Pancreas (tissue), 10 donors: ENCODE results near the gene CEACAM18. TPM values are rescaled to one million over a fixed set of nuclear protein-coding genes. Genes with fewer than 3 reads are reported as not detected.
"Not testable (repeated sequence)": the region's sequence is repeated elsewhere in the genome, so short reads cannot be mapped to it uniquely, and the experiment has no call there.

Experiments
- ATAC-seq, 4 donors: fragments of 200-7000 bp; cut with Tn5 transposase; one replicate each; pipeline versions ENCODE4 v1.8.0 to v1.9.1; 2020; ENCODE audit warnings: mild to moderate bottlenecking in 4 of 4, moderate library complexity in 4 of 4
- DNase-seq, 6 donors: peaks; one replicate each; pipeline ENCODE4 v3.0.0-alpha.2; 2020
- FAIRE-seq: peaks from 2 replicates; lab custom pipeline; 2012; peaks lifted over from hg19 to GRCh38; lab: Jason Lieb, UNC
- H3K27ac ChIP-seq, 4 donors: fragments of 200-600 bp; sonication (generic); 1 replicate in 3 of 4; 2 replicates in 1 of 4; pipeline versions ENCODE4 v1.5.0 to v1.8.0; 2020
- H3K27me3 ChIP-seq, 4 donors: fragments of 200-600 bp; one replicate each; pipeline ENCODE4 v1.8.0; 2021
- H3K36me3 ChIP-seq, 3 donors: fragments of 200-600 bp; sonication (generic) in 1 of 3; one replicate each; pipeline versions ENCODE4 v1.5.0 to v1.8.0; 2020 to 2021
- H3K4me1 ChIP-seq, 3 donors: fragments of 200-600 bp; one replicate each; pipeline ENCODE4 v1.8.0; 2021
- H3K4me3 ChIP-seq, 4 donors: fragments of 200-600 bp; sonication (generic) in 2 of 4; one replicate each; pipeline versions ENCODE4 v1.5.0 to v1.8.0; 2020 to 2021
- H3K9me3 ChIP-seq, 4 donors: fragments of 200-600 bp; one replicate each; pipeline ENCODE4 v1.8.0; 2021
- WGBS, 2 donors: extraction: QIAGEN DNeasy Blood & Tissue Kit; methylation state at CpG; one replicate each; pipeline ENCODE4 v1.1.7; 2013; 5-methylcytosine and 5-hydroxymethylcytosine counted together
- intact Hi-C, 3 donors: fragments of 100-400 bp; cut with DNase I; formaldehyde crosslinking; loops; one replicate each; pipeline versions ENCODE4 v1.11.1 to v1.14.2; 2022
- polyA plus RNA-seq, 2 donors: library from polyadenylated mRNA; stranded (reverse); fragments of 200-250 nt; gene quantifications; one replicate each; pipeline ENCODE4 v1.2.3, GENCODE V29; 2013
- total RNA-seq, 6 donors: library from RNA; stranded (reverse); fragmentation: NEBNext Ultra II Directional in 4 of 6; extraction: Animal tissue kit (Norgen Biotek cat#: 25700) in 4 of 6; gene quantifications; one replicate each; pipeline versions ENCODE4 v1.2.1 to v1.2.4, GENCODE V29; 2021 to 2023
- TF ChIP-seq, protein P1 (sequence below), 4 donors: fragments of 200-600 bp; sonication (generic) in 3 of 4; IDR thresholded peaks; one replicate each; pipeline versions ENCODE4 v1.5.0 to v1.8.0; 2021; ENCODE audit warnings: antibody characterized with exemption in 4 of 4
- donor health status: healthy with polysubstance abuse.
- donor health status: DM: no; HTN: no; CAD: no; lungs with moderate emphysema.
- donor health status: DM: no; HTN: no; CAD: no.
- donor health status: control.
- donor health status: control.
- donor health status: Bipolar disorder and iron deficiency.
- donor health status: DM: yes; HTN: yes; CAD: no.
- donor health status: DM: no; HTN: no; CAD: no.
- donor health status: DM: no; HTN: no; CAD: no.
- donor health status: DM: yes; HTN: yes; CAD: no.

The CEACAM18 gene
- total and polyA plus RNA-seq, 8 donors: not detected

GRCh38 chr19:51489113-51489512 is 10.8 kb downstream of the CEACAM18 start:
- TF ChIP-seq, protein P1, sequence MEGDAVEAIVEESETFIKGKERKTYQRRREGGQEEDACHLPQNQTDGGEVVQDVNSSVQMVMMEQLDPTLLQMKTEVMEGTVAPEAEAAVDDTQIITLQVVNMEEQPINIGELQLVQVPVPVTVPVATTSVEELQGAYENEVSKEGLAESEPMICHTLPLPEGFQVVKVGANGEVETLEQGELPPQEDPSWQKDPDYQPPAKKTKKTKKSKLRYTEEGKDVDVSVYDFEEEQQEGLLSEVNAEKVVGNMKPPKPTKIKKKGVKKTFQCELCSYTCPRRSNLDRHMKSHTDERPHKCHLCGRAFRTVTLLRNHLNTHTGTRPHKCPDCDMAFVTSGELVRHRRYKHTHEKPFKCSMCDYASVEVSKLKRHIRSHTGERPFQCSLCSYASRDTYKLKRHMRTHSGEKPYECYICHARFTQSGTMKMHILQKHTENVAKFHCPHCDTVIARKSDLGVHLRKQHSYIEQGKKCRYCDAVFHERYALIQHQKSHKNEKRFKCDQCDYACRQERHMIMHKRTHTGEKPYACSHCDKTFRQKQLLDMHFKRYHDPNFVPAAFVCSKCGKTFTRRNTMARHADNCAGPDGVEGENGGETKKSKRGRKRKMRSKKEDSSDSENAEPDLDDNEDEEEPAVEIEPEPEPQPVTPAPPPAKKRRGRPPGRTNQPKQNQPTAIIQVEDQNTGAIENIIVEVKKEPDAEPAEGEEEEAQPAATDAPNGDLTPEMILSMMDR (IDR thresholded peaks at IDR 0.05): no peak
- H3K4me3 ChIP-seq: no peak overlapping the region
- DNase-seq (no peak), FAIRE-seq (no peak), ATAC-seq (no peak)
- H3K9me3 ChIP-seq: no peaks in the 10 kb centered on the region
- no peaks in the 10 kb centered on the region for H3K36me3 ChIP-seq
- no peaks in the 10 kb centered on the region for H3K27me3 ChIP-seq
- intact Hi-C loops: no loop called here
- H3K27ac ChIP-seq: no peak overlapping the region
- 18 to 26% methylated on average over 2 of the region's 2 CpGs for WGBS, 2 donors
- H3K4me1 ChIP-seq: no peaks in the 10 kb centered on the region

GRCh38 chr19:51490676-51491075 is 12.3 kb downstream of the CEACAM18 start:
- H3K36me3 ChIP-seq: no peaks in the 10 kb centered on the region
- ATAC-seq (no peak), DNase-seq (no peak), FAIRE-seq (no peak)
- no peak overlapping the region for H3K4me3 ChIP-seq
- 39 to 45% methylated on average over 14 of the region's 14 CpGs for WGBS, 2 donors
- H3K27ac ChIP-seq: no peak overlapping the region
- TF ChIP-seq, protein P1 (IDR thresholded peaks at IDR 0.05): no peak
- intact Hi-C loops: no loop called here
- H3K27me3 ChIP-seq: no peaks in the 10 kb centered on the region
- no peaks in the 10 kb centered on the region for H3K4me1 ChIP-seq
- no peaks in the 10 kb centered on the region for H3K9me3 ChIP-seq

- FAIRE-seq: no peak
- Histone ChIP-seq H3K27ac (no peak overlapping the region), H3K36me3 (no peaks in the 10 kb centered on the region), H3K9me3 (no peaks in the 10 kb centered on the region), H3K4me3 (no peak overlapping the region), H3K27me3 (no peaks in the 10 kb centered on the region), H3K4me1 (no peaks in the 10 kb centered on the region)
- no peak for ATAC-seq
- TF ChIP-seq, protein P1 (IDR thresholded peaks at IDR 0.05): no peak
- intact Hi-C loops: no loop called here
- WGBS, 2 donors: 48 to 60% methylated on average over 7 of the region's 7 CpGs
- DNase-seq: no peak
Observed at GRCh38 chr19:51491586-51491985, 13.2 kb downstream of the CEACAM18 start.

DNA sequence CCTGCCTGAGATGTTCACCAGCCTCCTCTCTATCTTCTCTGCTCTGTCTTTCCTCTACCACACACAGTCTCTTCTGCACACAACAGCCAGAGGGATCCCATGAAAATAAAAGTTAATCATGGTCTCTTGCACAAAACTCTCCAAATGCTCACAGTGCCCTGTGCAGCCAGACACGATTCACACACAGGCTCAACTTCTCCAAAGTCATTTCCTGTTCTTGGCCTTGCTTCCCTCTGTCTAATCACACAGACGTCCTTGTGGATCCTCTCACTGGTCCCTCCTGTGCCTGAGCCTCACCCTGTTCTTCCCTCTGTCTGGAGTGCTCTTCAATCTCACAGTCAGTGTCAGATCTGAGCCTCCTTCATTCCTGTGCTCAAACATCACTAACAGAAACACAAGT is 15.4 kb downstream of the CEACAM18 start:
- H3K4me3 ChIP-seq: no peak overlapping the region
- TF ChIP-seq, protein P1 (IDR thresholded peaks at IDR 0.05): no peak
- H3K36me3 ChIP-seq: no peaks in the 10 kb centered on the region
- no peaks in the 10 kb centered on the region for H3K27me3 ChIP-seq
- DNase-seq (no peak), ATAC-seq (peak in 1 of 4 donors; percentile 50), FAIRE-seq (no peak)
- H3K9me3 ChIP-seq: no peaks in the 10 kb centered on the region
- 16% methylated on average over 2 of the region's 2 CpGs for WGBS, 2 donors
- no peak overlapping the region for H3K27ac ChIP-seq
- H3K4me1 ChIP-seq: no peaks in the 10 kb centered on the region
- intact Hi-C loops: no loop called here

DNA sequence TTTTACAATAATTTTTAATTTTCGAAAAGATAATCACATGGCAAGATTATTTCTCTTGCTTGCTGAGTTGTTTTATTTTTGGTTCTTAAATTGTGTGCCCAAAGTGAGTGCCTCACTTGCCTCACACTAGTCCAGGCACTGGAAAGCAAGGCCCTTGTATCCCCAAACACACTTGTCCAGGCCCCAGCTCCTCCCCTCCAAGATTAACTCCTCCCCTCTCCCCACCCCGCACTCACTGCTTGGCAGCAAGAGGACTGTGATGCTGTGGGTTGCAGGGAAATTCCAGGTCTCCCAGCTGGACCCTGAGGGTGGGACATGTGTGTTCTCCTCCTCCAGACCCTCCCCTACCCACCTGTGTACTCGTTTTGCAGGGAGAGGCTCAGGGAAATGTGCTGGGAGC is 19.3 kb downstream of the CEACAM18 start:
- intact Hi-C loops: no loop called here

DNA sequence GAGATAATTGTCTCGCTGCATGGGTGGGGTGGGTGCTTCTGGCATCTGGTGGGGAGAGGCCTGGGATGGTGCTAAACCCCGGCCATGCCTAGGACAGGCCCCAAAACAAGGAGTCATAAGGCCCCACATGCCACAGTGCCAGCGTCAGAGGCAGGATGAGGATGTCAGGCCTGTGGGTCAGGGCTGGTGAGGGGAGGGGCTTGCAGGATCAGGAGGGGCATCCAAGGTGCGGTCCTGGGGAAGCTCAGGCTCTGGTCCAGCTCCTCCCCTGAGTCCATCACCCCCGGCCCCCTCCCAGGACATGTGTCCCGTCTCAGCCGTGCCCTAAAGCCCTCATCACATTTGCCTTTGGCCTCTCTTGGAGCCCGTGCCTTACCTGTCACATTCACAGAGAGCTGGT is 22.6 kb downstream of the CEACAM18 start:
- WGBS, 2 donors: 34 to 49% methylated on average over 5 to 8 of the region's 8 CpGs
- peak in 1 of 4 donors; percentile 21 for ATAC-seq
- not testable (repeated sequence) for FAIRE-seq

More for the DNA sequence above, 19.3 kb downstream of the CEACAM18 start:
- DNase-seq (no peak), FAIRE-seq (no peak), ATAC-seq (no peak)
- H3K27ac ChIP-seq: no peak overlapping the region
- H3K27me3 ChIP-seq: no peaks in the 10 kb centered on the region
- 25 to 36% methylated on average over 3 of the region's 3 CpGs for WGBS, 2 donors
- no peak overlapping the region for H3K4me3 ChIP-seq
- H3K9me3 ChIP-seq: no peaks in the 10 kb centered on the region
- no peaks in the 10 kb centered on the region for H3K4me1 ChIP-seq
- H3K36me3 ChIP-seq: no peaks in the 10 kb centered on the region
- TF ChIP-seq, protein P1 (IDR thresholded peaks at IDR 0.05): no peak

More for the DNA sequence above, 22.6 kb downstream of the CEACAM18 start:
- H3K9me3 ChIP-seq, H3K27me3 ChIP-seq, H3K4me1 ChIP-seq, H3K4me3 ChIP-seq, H3K27ac ChIP-seq, intact Hi-C loops, DNase-seq, H3K36me3 ChIP-seq: not testable (repeated sequence)
